Occipital lobe (tissue), 2 donors: ENCODE measurements around the gene TWNK. TPM values are rescaled to one million over a fixed set of nuclear protein-coding genes. Genes with fewer than 3 reads are reported as not detected.
A peak's percentile ranks its signal among the peaks of the same experiment; 100 is the strongest.
"Not testable (repeated sequence)": the region's sequence is repeated elsewhere in the genome, so short reads cannot be mapped to it uniquely, and the experiment has no call there.

Source experiments
- DNase-seq: peaks from one replicate; lab custom pipeline; 2025; lab: John Stamatoyannopoulos, UW
- total RNA-seq: library from RNA; depleted of rRNA; stranded (reverse); fragments of >200 nt; gene quantifications from one replicate; pipeline ENCODE4 v1.2.3, GENCODE V29; 2014

The TWNK gene
- total RNA-seq, 1 donor from 2014 or later: 4.7 TPM

DNA sequence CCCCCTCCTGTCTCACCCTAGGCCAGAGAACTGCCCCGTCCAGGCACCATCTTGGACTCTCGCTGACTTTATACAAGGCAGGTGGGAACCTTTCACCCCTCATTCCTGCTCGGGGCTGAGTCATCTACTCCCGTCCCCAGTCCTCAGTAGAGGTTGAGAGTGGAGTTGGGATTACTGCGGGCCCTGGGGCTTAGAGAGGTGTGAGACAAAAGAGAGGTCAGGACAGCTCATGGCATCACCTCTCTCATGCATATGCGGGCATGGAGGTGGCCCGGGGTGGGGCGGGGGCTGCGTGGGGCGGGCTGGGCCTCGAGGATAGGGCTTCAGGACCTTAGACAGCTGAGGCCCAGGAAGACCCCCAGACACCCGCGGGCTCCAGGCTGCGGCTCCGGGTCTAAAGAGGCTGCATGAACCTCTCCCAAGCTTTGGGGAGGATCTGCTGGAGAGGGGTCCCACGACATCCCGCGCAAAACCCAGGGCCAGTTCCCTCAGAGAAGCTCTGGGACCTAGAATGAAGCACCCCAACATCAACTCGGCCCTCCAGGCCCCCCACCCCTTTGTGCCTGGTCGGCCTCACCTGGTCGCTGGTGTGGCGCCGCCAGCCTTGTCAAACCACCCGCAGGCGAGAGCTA is 43.3 kb downstream of the TWNK start:
- DNase-seq: no peak

DNA sequence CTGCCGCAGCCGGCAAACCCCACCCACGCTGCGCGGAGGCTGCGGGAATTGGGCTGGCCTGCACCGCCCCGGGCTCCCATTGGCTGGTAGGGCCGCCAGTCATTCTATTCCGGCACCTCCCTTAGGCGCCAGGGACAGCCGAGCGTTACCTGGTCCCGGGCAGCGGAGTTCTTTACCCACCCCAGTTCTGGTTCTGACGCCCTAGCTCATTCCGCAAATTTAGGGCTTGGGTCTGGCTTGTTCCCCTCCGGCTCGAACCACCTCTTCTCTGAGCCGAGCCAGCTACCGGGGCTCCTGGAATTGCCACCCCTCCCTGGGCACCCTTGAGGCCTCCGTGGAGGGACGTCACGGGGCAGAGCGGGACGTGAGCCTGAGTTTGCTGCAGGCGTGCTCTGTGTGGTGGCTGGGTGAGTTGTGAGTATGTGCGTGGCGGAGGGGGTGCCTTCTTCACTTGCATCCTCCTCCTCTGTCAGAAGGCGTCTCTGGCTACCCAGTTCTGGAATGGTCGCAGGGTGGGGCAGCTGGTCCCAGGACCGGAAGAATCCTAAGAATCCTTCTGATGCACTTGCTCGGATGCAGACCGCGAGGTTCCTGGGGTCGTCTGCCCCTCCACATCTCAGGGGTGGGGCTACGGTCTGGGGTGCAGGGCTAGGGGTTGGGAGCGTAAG is 43.9 kb downstream of the TWNK start, which contains the start of the genes PDZD7 and SFXN3:
Gene PDZD7, minus strand, starts transcription at position 2 of the 668 bp plus-strand sequence. CDS start 910 bp downstream, outside the sequence.
Gene SFXN3, plus strand, starts transcription at position 107 of the 668 bp plus-strand sequence. CDS start 3,461 bp downstream, outside the sequence.
- peak; percentile 93 for DNase-seq

DNA sequence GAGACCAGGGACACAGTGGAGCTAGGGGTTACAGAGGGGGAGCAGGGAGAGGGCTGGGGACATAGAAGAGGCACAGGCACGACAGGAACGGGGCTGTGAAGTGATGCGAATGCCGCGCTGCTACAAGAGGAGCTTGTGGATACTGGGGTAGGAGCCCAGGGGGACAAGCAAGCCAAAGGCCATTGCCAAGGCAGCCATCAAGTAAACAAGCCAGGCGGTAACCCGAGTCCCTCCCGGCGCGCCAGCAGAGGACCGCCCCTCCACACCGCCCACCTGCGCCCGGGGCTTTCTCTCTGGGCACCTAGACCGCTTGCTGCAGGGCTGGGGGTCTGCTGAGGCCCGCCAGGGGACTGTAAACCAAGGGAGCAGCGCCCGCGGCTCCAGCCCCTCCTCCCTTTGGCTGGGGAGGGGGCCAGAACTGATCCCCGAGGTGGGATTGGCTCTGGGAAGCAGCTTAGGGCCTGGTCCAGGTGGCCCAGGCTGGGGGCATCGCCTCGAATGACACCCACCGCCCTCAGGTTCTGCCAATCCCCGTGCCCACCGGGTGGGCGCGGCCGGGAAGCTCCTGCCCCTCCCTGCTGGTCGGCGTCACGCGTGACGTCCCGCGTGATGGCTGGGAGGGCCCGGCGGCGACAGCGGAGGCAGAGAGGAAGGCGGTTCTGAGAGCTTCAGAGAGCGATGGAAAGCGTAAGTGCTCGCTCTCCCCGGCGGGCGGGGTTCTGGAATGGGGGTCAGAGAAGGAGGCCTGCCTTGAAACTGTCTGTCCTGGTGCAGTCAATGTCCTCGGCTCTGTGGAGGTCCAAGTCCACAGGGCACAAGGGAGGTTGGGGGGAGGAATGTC is 44.7 kb downstream of the TWNK start:
- peak; percentile 79 for DNase-seq

DNA sequence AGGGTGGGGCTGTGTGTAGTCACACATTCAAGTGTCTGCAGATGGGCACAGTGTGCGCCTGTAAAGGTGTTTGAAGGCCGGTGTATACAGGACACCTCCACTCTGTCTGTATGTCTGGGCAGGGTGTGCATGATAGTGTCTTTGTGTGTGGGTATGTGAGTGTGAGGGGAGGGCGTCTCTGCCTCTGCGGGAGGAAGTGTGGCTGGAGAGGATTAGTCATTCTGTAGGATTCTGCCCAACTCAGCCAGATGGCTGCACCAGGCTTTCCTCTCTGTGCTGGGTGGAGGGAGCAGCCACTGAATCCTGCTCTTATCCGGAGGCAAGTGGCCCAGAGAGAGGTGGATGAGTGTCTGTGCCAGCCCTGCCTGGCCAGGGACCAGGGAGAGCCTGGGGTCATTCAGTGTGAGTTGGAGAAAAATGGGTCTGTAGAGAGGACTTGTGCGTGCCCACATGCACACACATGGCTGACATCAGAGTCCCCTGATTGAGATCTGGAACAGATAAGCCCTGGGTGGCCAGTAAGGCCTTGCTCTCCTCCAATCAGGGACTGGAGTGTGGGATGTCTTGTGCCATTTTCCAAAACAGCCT is 45.4 kb downstream of the TWNK start:
- DNase-seq: peak; percentile 76

DNA sequence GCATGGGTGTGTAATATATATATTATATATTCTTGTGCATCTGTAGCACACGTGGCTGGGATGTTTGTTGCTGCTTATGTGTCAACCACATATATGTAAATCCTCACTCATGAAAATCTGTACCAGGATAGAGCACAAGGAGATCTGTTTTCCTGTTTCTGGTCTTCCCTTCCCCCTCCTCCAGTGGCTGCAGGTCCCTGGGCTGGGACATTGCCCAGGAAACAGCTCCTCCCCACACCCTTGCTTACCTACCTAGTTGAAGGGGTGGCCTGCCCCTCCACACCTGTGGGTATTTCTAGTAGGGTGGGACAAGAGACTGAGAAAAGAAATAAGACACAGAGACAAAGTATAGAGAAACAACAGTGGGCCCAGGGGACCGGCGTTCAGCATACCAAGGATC is 45.9 kb downstream of the TWNK start:
- DNase-seq: no peak

DNA sequence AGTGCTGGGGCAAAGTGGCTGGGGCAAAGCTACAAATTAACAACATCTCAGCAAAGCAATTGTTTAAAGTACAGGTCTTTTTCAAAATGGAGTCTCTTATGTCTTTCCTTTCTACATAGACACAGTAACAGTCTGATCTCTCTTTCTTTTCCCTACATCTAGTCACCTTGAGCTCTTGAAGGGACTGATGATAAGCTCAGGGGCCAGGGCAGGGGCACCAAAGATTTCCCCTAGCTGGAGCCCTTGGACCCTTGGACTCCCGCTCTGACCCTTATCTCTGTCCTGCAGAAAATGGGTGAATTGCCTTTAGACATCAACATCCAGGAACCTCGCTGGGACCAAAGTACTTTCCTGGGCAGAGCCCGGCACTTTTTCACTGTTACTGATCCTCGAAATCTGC is 47.1 kb downstream of the TWNK start:
- not testable (repeated sequence) for DNase-seq

DNA sequence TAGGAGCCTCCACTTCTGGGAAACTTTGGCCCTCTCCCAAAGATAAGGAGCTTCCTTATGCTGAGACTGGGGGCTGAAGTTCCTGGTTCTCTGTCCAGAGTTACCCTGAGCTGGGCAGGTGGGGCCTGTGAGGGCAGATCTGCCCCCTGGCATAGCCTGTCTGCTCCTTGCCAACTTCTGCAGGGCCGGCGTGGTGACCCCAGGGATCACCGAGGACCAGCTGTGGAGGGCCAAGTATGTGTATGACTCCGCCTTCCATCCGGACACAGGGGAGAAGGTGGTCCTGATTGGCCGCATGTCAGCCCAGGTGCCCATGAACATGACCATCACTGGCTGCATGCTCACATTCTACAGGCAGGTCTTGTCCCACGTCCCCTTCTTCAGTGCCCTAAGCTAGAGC is 48.0 kb downstream of the TWNK start:
- no peak for DNase-seq

DNA sequence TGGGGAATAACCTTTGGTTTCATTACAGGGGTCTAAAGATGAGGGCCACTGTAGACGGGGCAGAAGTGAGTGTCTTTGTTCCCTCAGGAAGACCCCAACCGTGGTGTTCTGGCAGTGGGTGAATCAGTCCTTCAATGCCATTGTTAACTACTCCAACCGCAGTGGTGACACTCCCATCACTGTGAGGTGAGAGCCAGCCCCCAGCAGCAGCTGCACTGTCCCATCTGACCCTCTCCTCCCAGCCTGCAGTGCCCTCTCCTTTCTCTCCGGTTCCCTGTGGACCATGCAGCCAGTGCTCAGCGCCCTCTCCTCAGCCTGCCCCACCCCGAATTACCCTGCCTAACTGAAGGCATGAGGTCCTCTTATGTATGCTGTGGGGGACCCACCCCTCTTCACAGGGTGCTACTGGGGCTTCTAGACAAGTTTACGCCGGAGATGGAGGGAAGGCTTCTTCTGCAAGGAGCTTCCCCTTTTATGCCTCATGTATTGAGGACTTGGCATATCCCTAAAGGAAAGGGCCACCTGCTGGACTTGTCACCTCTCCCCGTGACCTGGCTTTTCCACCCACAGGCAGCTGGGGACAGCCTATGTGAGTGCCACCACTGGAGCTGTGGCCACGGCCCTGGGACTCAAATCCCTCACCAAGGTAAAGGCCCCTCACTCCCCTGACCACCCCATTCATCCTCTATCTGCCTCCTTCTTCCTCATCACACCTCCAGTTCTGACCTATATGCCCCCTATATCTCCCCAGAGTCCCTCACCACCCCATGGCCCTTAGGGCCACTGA is 48.8 kb downstream of the TWNK start:
- no peak for DNase-seq

DNA sequence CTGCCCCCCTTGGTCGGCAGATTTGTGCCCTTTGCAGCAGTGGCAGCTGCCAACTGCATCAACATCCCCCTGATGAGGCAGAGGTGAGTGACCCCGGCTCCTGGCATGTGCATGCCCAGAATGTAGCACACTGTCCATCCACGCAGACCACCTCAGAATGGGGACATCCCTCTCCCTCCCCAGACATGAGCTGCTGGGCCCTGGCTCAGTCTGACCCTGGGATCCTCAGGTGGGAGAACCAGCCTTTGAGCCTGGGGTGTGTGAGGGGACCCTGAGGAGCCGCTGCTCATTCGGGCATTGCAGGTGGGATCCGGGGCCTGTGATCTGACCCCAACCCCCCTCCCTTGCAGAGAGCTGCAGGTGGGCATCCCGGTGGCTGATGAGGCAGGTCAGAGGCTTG is 49.4 kb downstream of the TWNK start:
- DNase-seq: no peak

DNA sequence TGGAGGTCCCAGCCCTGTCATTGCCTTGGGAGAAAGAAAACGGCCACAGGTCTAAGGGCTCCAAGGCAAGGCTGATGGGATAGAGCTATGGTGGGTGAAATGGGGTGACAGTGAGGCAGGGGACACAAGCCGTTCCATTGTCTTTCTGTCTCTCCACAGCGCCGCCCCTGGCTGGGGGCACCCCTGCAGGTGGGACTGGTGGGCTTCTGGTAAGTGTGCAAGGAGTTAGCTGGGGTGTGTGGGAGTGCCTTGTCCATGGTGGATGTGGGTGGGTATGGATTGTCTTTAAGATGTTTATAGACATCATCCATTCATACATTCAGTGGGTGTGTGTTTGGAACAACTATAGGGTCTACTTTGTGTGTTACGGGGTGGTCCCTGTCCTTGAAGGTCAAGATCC is 51.1 kb downstream of the TWNK start:
- DNase-seq: no peak

DNA sequence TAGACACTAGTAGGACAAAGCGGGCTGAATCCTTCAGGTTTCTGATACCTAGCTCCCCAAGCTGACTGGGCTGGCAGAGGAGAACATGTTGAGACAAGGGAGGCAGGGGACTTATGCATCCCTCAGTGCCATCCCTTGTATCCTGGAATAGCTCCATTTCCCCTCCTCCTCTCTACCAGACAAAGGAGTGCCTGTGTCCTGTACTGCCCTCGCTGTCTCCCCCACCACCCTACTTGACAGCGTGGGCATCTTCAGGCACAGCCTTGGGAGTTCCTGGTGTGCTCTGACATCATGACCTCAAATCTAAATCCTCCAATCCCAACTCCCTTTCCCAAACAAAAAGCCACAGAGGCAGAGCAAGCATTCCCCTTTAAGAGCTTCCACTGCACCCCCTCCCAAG is 52.7 kb downstream of the TWNK start:
- no peak for DNase-seq

DNA sequence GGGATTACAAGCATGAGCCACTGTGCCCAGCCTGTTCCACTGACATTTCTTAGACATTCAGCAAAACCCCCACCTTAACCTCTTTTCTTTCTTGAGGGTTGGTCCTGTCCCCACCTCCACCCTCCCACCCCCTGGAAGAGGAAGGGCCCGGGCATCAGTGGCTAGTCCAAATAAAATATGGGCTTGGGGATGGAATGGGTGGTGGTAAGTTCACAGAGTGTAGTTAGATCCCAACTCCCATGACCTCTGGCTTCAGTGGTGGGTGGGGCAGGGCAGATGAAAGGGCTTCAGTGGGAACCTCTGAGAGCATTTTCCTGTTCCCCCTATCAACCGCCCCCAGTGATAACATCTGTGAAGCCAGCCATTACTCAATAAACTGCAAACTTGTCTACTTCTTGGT is 53.5 kb downstream of the TWNK start:
- no peak for DNase-seq

DNA sequence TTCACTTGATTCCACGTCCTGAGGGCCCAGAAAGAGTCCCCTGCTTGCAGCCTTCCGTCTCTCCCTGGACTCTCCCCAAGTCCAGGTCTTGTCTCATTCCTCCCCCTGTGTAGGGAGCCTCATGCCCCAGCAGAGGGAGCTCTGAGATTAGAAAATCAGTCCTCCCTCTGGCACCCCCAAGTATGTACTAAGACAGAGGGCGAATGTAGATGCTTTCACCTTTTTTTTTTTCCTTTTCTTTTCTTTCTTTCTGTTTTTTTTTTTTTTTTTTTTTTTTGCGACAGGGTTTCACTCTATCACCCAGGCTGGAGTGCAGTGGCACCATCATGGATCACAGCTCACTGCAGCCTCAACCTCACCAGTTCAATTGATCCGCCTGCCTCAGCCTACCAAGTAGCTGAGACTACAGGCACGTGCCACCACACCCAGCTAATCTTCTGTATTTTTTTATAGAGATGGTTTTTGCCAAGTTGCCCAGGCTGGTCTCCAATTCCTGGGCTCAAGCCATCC is 54.0 kb downstream of the TWNK start:
- DNase-seq: peak; percentile 53

DNA sequence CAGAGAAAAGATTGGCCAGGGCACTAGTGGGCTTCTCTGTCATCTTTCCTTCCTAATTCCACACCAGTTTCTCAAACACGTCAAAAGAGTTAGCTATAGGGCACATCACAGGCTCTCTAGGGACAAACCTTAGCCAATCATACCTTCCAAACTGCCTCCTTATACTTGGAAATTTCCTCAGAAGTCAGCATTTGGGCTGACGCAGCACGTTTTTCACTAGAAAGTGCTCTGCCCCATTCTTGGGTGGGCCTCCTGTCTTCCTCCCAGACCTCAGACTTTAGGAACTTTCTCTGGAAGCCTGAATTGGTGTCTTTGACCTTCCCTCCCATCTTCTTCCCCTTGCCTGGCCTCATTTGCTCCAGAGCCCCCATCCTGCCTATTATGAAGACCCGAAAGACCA is 54.8 kb downstream of the TWNK start:
- no peak for DNase-seq

DNA sequence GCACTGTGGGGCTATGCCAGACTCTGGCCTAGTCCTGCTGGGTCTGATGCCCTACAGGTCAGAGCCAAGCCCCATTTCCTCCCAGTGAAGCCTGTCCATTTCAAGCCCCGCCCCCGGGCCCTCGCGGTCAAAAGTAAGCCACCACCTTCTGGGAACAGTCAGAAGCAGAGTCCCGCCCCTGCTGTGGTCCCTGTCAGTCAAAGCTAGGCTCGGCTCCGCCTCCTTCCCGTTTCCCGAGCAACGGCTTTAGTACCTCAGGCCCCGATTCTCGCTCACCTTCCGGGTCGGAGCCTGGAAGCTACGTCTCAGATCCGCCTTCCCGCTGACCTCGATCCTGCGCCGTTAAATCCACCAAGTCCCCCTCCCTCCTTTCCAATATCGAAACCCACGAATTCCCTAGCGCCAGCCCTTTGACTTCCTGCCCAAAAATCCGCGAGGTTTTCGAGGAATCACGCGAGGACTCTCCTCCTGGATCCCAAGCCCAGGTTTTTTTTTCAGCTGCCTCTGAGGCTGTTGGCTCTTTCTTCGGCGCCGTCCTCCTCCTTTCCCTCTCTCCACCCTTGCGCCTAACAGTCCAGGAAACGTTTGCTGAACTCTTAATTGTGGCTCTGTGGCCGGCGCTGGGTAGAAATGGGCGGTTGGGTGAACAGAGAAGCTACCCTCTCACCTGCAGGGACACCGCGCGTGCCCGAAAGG is 55.5 kb downstream of the TWNK start:
- DNase-seq: peak; percentile 83

DNA sequence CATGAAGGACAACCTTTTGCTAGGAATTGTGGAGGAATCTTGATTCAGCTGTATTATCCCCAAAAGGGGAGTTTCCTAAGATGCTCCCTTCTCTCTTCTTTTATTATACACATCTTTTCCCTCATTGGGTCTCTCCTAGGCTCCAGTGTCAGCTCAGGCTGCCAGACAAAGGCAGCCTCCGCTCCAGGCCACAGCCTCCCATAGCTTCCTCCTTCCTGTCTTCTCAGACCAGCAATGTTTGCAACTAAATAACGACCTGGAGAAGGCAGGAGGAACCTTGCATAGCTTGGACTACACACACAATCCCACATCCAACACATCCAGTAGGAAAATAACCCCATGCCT is 56.0 kb downstream of the TWNK start:
- DNase-seq: no peak
